NT2/D1 (cell line): ENCODE measurements around the gene FBXL4.

Experiments used
- DNase-seq: peaks from one replicate; pipeline ENCODE4 v3.0.0-alpha.2; 2011; ENCODE audit warnings: low read depth, low spot score
- H3K27me3 ChIP-seq: 2 replicates; pipeline ENCODE4 v1.6.0; 2011; ENCODE audit warnings: mild to moderate bottlenecking; ENCODE audit not compliant: insufficient read length, insufficient read depth
- H3K36me3 ChIP-seq: 2 replicates; pipeline ENCODE4 v1.6.1; 2011; ENCODE audit warnings: mild to moderate bottlenecking, low read length, mixed read lengths; ENCODE audit not compliant: insufficient read depth, insufficient read length
- H3K4me1 ChIP-seq: 2 replicates; pipeline ENCODE4 v1.5.1; 2011; ENCODE audit not compliant: insufficient read depth, insufficient read length
- H3K4me3 ChIP-seq: 2 replicates; pipeline ENCODE4 v1.5.1; 2011; ENCODE audit warnings: low read depth; ENCODE audit not compliant: insufficient read length
- H3K9ac ChIP-seq: 2 replicates; pipeline ENCODE4 v1.6.0; 2011; ENCODE audit warnings: low read depth; ENCODE audit not compliant: insufficient read length
- H3K9me3 ChIP-seq: 2 replicates; pipeline ENCODE4 v1.5.1; 2011; ENCODE audit warnings: mild to moderate bottlenecking, low read length; ENCODE audit not compliant: insufficient read depth
- SUZ12 ChIP-seq: IDR thresholded peaks from 2 replicates; pipeline ENCODE4 v1.6.1; 2011; ENCODE audit not compliant: insufficient read length, insufficient read depth; ENCODE audit errors: extremely low read depth
- YY1 ChIP-seq: IDR thresholded peaks from 2 replicates; pipeline ENCODE4 v1.6.1; 2011; ENCODE audit not compliant: insufficient read length, insufficient read depth
- ZNF274 ChIP-seq: IDR thresholded peaks from 2 replicates; pipeline ENCODE4 v1.6.1; 2011; ENCODE audit warnings: mild to moderate bottlenecking, low read depth, low read length

The FBXL4 gene

DNA sequence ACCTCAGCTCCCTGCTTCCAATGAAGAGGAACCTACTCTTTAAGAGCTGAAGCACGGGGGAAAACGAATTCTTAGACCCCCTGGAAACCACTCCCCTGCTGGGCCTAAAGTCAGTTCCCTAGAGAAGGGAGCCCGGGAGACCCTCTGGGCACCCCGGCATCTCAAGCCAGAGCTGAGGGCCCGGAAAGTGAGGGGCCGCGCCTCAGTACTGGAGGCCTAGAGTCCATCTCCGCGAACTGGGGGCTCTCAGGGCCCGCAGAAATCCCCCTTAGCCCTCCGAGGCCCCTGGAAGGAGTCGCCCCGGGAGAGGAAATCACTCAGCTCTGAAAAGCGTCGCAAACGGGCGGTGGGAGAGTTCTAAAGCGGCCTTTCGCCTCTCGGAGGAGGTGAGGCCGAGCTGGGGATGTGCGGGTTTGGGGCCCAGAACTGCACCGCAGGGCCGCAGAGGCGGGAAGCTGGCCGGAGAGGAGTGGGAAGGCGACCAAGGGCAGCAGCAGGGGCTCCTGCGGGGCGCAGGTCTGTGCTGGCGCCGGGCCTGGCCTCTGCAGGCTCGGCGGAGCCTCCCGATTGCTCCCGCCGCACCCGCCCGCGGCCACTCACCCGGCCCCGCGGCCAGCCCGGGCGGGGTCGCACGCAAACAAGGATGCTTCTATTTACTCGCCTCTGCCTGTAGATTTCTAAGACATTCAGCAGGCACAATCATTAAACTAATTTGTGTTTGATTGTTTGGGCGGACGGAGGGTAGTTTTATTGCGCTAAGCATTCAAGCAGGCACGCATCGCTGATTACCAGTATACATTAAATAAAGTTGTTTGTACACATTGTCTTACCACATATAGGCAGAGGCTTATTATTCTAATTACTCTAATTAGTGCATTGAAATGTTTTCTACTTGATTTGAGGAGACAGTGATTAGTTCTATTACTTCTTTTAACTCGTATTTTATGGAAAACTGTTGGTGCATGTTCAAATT is 104.2 kb downstream of the FBXL4 start:
- peak overlapping the region; percentile 21 for H3K9ac ChIP-seq
- H3K4me1 ChIP-seq, result peaks cover 2% of the 10 kb centered on the region
- no peaks in the 10 kb centered on the region for H3K9me3 ChIP-seq
- peaks cover 65% of the 10 kb centered on the region for H3K27me3 ChIP-seq
- H3K4me3 ChIP-seq, result peak overlapping the region; percentile 30
- DNase-seq, result no peak
- H3K36me3 ChIP-seq, result no peaks in the 10 kb centered on the region
- TF ChIP-seq SUZ12 (peak; percentile 23), YY1 (no peak), ZNF274 (no peak)

DNA sequence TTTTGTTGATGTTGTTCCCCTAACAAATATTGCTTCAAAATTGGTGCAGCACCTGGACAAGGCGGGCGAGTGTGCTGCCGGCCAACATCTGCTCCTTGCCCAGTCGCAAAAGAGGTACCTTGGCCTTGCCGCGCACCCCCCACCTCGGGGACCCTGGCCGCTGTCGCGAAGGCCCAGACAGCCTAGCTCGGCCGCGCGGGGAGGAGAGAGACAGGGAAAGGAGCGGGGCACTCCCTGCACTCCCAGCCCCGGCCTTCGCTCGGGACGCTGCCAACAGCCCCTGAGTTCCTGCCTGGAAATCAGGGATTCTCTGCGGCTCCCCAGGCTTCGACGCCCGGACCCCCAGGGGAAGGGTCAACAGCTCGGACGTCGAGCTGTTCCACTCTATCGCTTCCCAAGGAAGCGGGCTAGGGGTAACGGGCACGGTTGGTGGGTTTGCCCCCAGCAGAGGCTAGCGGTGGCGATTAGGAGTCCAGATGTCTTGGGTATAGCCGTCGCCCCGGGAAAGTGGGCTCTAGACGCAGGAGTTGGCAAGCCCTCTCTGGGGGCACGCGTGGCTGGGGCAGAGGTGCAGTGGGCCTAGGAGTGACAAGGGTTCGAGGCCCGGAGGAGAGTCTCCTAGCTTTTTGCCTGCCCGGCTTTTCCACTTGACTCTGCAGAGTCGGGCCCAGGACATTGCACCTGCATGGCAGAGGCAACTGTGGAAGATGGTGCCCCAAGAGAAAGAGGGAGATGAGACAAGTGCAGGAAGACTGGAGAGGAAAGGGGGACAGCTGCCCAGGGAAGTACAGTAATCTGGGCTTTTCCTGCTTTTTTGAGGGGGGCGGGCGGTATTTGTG is 105.2 kb downstream of the FBXL4 start:
- Histone ChIP-seq H3K36me3 (no peaks in the 10 kb centered on the region), H3K9ac (no peak overlapping the region), H3K9me3 (no peaks in the 10 kb centered on the region), H3K4me3 (peak overlapping the region; percentile 18), H3K4me1 (peaks cover 2% of the 10 kb centered on the region), H3K27me3 (peaks cover 75% of the 10 kb centered on the region)
- TF ChIP-seq YY1 (no peak), SUZ12 (no peak), ZNF274 (no peak)
- DNase-seq, result no peak

- H3K4me3 ChIP-seq, result no peak overlapping the region
- no peaks in the 10 kb centered on the region for H3K9me3 ChIP-seq
- H3K4me1 ChIP-seq, result peaks cover 2% of the 10 kb centered on the region
- H3K27me3 ChIP-seq, result peaks cover 82% of the 10 kb centered on the region
- no peaks in the 10 kb centered on the region for H3K36me3 ChIP-seq
- no peak for DNase-seq
- no peak overlapping the region for H3K9ac ChIP-seq
- no peak for TF ChIP-seq ZNF274
- peak; percentile 4 for TF ChIP-seq SUZ12
- no peak for TF ChIP-seq YY1
These were observed 106.0 kb downstream of the FBXL4 start for GRCh38 chr6:98841621-98842341.

GRCh38 chr6:98840996-98841513 is 106.7 kb downstream of the FBXL4 start:
- Histone ChIP-seq H3K4me3 (no peak overlapping the region), H3K9ac (no peak overlapping the region), H3K27me3 (peaks cover 90% of the 10 kb centered on the region), H3K36me3 (no peaks in the 10 kb centered on the region), H3K4me1 (peaks cover 2% of the 10 kb centered on the region), H3K9me3 (no peaks in the 10 kb centered on the region)
- no peak for TF ChIP-seq ZNF274
- TF ChIP-seq SUZ12, result no peak
- TF ChIP-seq YY1, result no peak
- no peak for DNase-seq

DNA sequence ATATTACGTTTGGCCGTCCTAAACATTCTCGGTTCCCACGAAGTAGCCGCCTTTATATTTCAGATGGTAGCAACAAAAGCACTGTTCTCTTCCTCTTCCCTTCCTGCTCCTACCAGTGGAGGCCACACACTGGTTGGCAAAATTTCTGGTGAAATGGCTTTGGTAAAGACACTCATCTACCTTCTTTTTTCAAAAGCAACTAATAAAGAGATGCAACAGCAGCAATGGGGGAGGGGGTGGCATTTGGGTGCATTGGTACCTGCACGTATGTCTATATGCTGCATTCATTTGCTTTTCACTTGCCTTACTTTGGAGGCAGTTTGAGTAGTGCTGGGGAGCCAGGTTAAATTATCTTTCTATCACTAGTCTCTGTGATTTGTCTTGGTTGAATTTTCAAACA is 107.4 kb downstream of the FBXL4 start:
- no peaks in the 10 kb centered on the region for H3K9me3 ChIP-seq
- H3K4me1 ChIP-seq, result peaks cover 5% of the 10 kb centered on the region
- H3K9ac ChIP-seq, result no peak overlapping the region
- no peaks in the 10 kb centered on the region for H3K36me3 ChIP-seq
- no peak for TF ChIP-seq SUZ12
- no peak for TF ChIP-seq ZNF274
- TF ChIP-seq YY1, result no peak
- no peak overlapping the region for H3K4me3 ChIP-seq
- DNase-seq, result no peak
- H3K27me3 ChIP-seq, result peaks cover 96% of the 10 kb centered on the region

DNA sequence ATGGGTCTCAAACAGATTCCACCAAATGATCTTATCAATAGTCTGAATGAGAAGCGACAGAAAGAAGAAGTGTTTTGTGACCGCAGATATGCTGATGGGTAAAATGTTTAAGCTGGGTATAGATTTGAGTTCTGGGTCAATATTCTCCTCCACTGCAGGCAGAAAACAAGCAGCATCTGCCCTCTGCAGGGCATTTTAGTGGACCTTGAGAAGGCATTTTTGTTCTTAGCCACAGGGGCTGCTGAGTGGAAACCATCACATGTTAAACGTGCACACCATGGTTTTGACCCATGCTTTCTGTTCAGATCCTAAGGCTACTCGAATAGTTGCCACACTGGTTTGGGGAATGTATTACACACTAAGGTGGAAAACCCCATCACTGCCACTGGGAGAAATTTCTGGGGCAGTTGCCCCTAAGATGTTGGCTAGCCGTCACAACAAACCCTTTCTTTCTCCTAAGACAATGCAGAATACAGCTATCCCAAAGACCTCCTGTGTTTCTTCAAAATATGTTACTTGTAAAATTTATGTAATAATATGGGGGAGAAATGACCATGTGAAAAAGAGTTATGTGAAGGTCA is 107.9 kb downstream of the FBXL4 start:
- H3K9me3 ChIP-seq, result no peaks in the 10 kb centered on the region
- no peaks in the 10 kb centered on the region for H3K36me3 ChIP-seq
- no peak for TF ChIP-seq ZNF274
- no peak for TF ChIP-seq YY1
- TF ChIP-seq SUZ12, result no peak
- H3K9ac ChIP-seq, result no peak overlapping the region
- H3K27me3 ChIP-seq, result peaks cover 99% of the 10 kb centered on the region
- H3K4me1 ChIP-seq, result peaks cover 5% of the 10 kb centered on the region
- DNase-seq, result no peak
- no peak overlapping the region for H3K4me3 ChIP-seq
